Upper lobe of left lung (tissue), 4 donors: ENCODE data around the gene TMEM121.

ENCODE experiments used
- POLR2A ChIP-seq, 4 donors: fragments of 450-650 bp; IDR thresholded peaks; one replicate each; pipeline ENCODE4 v1.5.1; 2016 to 2017; ENCODE audit warnings: antibody characterized with exemption in 4 of 4, mild to moderate bottlenecking in 2 of 4
- POLR2AphosphoS5 ChIP-seq, 2 donors: sonication (generic); formaldehyde crosslinking; IDR thresholded peaks; one replicate each; pipeline ENCODE4 v1.5.1; 2017; ENCODE audit warnings: antibody characterized with exemption in 2 of 2
- TF ChIP-seq, protein P1 (sequence below), 6 experiments: fragments of 450-650 bp in 4 of 6; fragments of 200-600 bp in 2 of 6; sonication (generic) in 2 of 6; IDR thresholded peaks; one replicate each; pipeline ENCODE4 v1.5.1; 2016 to 2019; ENCODE audit warnings: antibody characterized with exemption in 6 of 6

DNA sequence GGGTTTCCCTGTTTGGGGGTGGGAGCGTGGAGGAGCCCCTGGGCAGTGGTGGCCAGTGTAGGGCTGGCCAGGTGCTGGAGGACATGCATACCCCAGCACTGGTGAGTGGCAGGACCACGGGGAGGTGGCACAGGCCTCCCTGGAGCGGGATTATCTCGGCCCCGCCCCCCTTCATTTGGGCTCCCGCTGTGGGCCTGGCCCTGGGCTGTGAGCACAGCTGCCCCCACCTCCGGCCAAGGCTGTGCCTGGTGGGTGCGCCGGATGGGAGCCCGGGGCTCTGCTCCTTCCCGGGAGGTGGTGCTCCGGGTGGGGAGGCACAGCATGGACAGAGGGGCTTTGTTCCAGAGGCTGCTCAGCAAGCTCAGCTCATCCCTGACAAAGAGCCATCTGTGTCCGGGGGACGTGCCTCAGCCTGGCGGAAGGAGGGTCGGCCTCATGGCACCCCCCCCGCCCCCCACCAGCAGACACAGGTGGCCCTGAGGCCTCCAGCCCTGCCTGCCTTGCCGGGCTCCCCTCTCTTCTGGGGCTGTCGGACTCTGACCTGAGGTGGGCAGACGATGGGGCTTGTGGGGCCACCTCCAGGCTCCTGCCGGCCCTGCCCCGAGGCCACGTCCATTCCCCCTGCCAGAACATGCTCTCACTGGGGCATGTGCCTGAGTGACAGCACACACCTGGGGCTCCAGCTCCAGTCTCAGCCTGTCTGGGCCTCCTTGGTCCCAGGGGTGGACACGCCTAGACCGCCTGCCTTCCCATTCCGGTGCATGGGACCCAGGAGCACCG is 26.9 kb upstream of the TMEM121 start:
- TF ChIP-seq, protein P1, sequence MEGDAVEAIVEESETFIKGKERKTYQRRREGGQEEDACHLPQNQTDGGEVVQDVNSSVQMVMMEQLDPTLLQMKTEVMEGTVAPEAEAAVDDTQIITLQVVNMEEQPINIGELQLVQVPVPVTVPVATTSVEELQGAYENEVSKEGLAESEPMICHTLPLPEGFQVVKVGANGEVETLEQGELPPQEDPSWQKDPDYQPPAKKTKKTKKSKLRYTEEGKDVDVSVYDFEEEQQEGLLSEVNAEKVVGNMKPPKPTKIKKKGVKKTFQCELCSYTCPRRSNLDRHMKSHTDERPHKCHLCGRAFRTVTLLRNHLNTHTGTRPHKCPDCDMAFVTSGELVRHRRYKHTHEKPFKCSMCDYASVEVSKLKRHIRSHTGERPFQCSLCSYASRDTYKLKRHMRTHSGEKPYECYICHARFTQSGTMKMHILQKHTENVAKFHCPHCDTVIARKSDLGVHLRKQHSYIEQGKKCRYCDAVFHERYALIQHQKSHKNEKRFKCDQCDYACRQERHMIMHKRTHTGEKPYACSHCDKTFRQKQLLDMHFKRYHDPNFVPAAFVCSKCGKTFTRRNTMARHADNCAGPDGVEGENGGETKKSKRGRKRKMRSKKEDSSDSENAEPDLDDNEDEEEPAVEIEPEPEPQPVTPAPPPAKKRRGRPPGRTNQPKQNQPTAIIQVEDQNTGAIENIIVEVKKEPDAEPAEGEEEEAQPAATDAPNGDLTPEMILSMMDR (IDR thresholded peaks at IDR 0.05) = no peak
- TF ChIP-seq POLR2AphosphoS5 (IDR thresholded peaks at IDR 0.05) = no peak
- no peak for TF ChIP-seq POLR2A (IDR thresholded peaks at IDR 0.05)
